HCT116 (cell line): ENCODE results near the gene AP2A1.

Experiments used
- CEBPB ChIP-seq: IDR thresholded peaks from 2 replicates; pipeline ENCODE4 v1.6.1; 2012; ENCODE audit warnings: low read depth
- CTCF ChIP-seq, 3 experiments: fragments of 200-600 bp in 1 of 3; sonication (generic) in 1 of 3; IDR thresholded peaks in 2 of 3; conservative IDR thresholded peaks in 1 of 3; 2 replicates each; pipeline ENCODE4 v1.5.1; 2012 to 2017; ENCODE audit warnings: low read depth in 2 of 3, low read length in 2 of 3, antibody characterized with exemption in 1 of 3, borderline replicate concordance in 1 of 3, control low read depth in 1 of 3, mild to moderate bottlenecking in 1 of 3, mixed read lengths in 1 of 3, mixed run types in 1 of 3, moderate library complexity in 1 of 3; ENCODE audit not compliant: insufficient read depth in 1 of 3
- EGR1 ChIP-seq: IDR thresholded peaks from 2 replicates; pipeline ENCODE4 v1.6.1; 2012; ENCODE audit warnings: low read depth
- EZH2 ChIP-seq: fragments of 200-600 bp; sonication (generic); IDR thresholded peaks from 2 replicates; pipeline ENCODE4 v1.6.1; 2017; ENCODE audit warnings: antibody characterized with exemption, mixed run types
- JUND ChIP-seq: IDR thresholded peaks from 2 replicates; pipeline ENCODE4 v1.6.1; 2012
- POLR2A ChIP-seq: IDR thresholded peaks from 2 replicates; pipeline ENCODE4 v1.7.0; 2011; ENCODE audit warnings: borderline replicate concordance; ENCODE audit not compliant: insufficient read depth, insufficient read length; ENCODE audit errors: extremely low read depth
- POLR2AphosphoS5 ChIP-seq: IDR thresholded peaks from 2 replicates; pipeline ENCODE4 v1.6.1; 2011; ENCODE audit warnings: mild to moderate bottlenecking, low read depth, low read length, moderate library complexity
- ZBTB33 ChIP-seq: IDR thresholded peaks from 2 replicates; pipeline ENCODE4 v1.6.1; 2011; ENCODE audit warnings: mild to moderate bottlenecking, low read length, moderate library complexity; ENCODE audit not compliant: insufficient replicate concordance; ENCODE audit errors: extremely low read depth

- TF ChIP-seq EGR1 (no peak), POLR2AphosphoS5 (no peak), ZBTB33 (no peak), CTCF (IDR thresholded peaks at IDR 0.05 in 2 of 3, conservative IDR thresholded peaks at IDR 0.05 in 1 of 3; ENCODE audit: borderline replicate concordance in 1 of 3, insufficient read depth in 1 of 3, low read depth in 2 of 3, low read length in 2 of 3) (no peak), EZH2 (no peak), POLR2A (no peak), JUND (no peak), CEBPB (no peak)
These were observed 43.2 kb downstream of the AP2A1 start for GRCh38 chr19:49809941-49810389.
